ENCODE results near the gene TLX1. TPM values are rescaled to one million over a fixed set of nuclear protein-coding genes. Genes with fewer than 3 reads are reported as not detected.
A peak's percentile ranks its signal among the peaks of the same experiment; 100 is the strongest.

The TLX1 gene
- total RNA-seq, 1 donor from 2014 or later: not detected

GRCh38 chr10:101140084-101140949, 9.2 kb downstream of the TLX1 start:
- no peaks in the 10 kb centered on the region for H3K36me3 ChIP-seq (ENCODE audit: control insufficient read depth in 3 of 3, insufficient read depth in 3 of 3, low read length in 3 of 3)
- H3K9ac ChIP-seq (ENCODE audit: low read depth in 1 of 3, low read length in 3 of 3): no peak overlapping the region
- no peak overlapping the region for H3K4me3 ChIP-seq (ENCODE audit: low read length in 3 of 3)
- no peaks in the 10 kb centered on the region for H3K9me3 ChIP-seq (ENCODE audit: control insufficient read depth in 3 of 3, low read length in 3 of 3)
- H3K4me1 ChIP-seq (ENCODE audit: control insufficient read depth in 3 of 3, insufficient read depth in 3 of 3, low read length in 3 of 3): peaks cover 5 to 8% (median 6%) of the 10 kb centered on the region in 3 donors
- H3K27me3 ChIP-seq (ENCODE audit: control insufficient read depth in 3 of 3, insufficient read depth in 3 of 3, low read length in 3 of 3): peaks cover 86 to 94% (median 91%) of the 10 kb centered on the region in 3 donors
- no peak overlapping the region for H3K27ac ChIP-seq (ENCODE audit: low read depth, low read length)

- Histone ChIP-seq H3K36me3 (ENCODE audit: control insufficient read depth in 3 of 3, insufficient read depth in 3 of 3, low read length in 3 of 3) (no peaks in the 10 kb centered on the region), H3K9me3 (ENCODE audit: control insufficient read depth in 3 of 3, low read length in 3 of 3) (no peaks in the 10 kb centered on the region), H3K27ac (ENCODE audit: low read depth, low read length) (no peak overlapping the region), H3K9ac (ENCODE audit: low read depth in 1 of 3, low read length in 3 of 3) (no peak overlapping the region), H3K4me3 (ENCODE audit: low read length in 3 of 3) (no peak overlapping the region), H3K4me1 (ENCODE audit: control insufficient read depth in 3 of 3, insufficient read depth in 3 of 3, low read length in 3 of 3) (peaks cover 3 to 6% (median 5%) of the 10 kb centered on the region in 3 donors), H3K27me3 (ENCODE audit: control insufficient read depth in 3 of 3, insufficient read depth in 3 of 3, low read length in 3 of 3) (peaks cover 86 to 94% (median 91%) of the 10 kb centered on the region in 3 donors)
Observed at GRCh38 chr10:101140950-101141615, 10.0 kb downstream of the TLX1 start.

- peaks cover 3 to 14% (median 10%) of the 10 kb centered on the region in 3 donors for H3K4me1 ChIP-seq (ENCODE audit: control insufficient read depth in 3 of 3, insufficient read depth in 3 of 3, low read length in 3 of 3)
- H3K9ac ChIP-seq (ENCODE audit: low read depth in 1 of 3, low read length in 3 of 3): peak overlapping the region in 1 of 3 donors; percentile 45
- peak overlapping the region in 1 of 3 donors; percentile 54 for H3K4me3 ChIP-seq (ENCODE audit: low read length in 3 of 3)
- peaks cover 86 to 94% (median 91%) of the 10 kb centered on the region in 3 donors for H3K27me3 ChIP-seq (ENCODE audit: control insufficient read depth in 3 of 3, insufficient read depth in 3 of 3, low read length in 3 of 3)
- no peaks in the 10 kb centered on the region for H3K36me3 ChIP-seq (ENCODE audit: control insufficient read depth in 3 of 3, insufficient read depth in 3 of 3, low read length in 3 of 3)
- H3K27ac ChIP-seq (ENCODE audit: low read depth, low read length): no peak overlapping the region
- H3K9me3 ChIP-seq (ENCODE audit: control insufficient read depth in 3 of 3, low read length in 3 of 3): no peaks in the 10 kb centered on the region
Observed at GRCh38 chr10:101141616-101142532, 10.8 kb downstream of the TLX1 start.

GRCh38 chr10:101142533-101143344, 11.6 kb downstream of the TLX1 start:
- H3K4me1 ChIP-seq (ENCODE audit: control insufficient read depth in 3 of 3, insufficient read depth in 3 of 3, low read length in 3 of 3): peaks cover 3 to 16% (median 10%) of the 10 kb centered on the region in 3 donors
- peak overlapping the region in 1 of 3 donors; percentile 54 for H3K4me3 ChIP-seq (ENCODE audit: low read length in 3 of 3)
- no peaks in the 10 kb centered on the region for H3K36me3 ChIP-seq (ENCODE audit: control insufficient read depth in 3 of 3, insufficient read depth in 3 of 3, low read length in 3 of 3)
- H3K9me3 ChIP-seq (ENCODE audit: control insufficient read depth in 3 of 3, low read length in 3 of 3): no peaks in the 10 kb centered on the region
- no peak overlapping the region for H3K27ac ChIP-seq (ENCODE audit: low read depth, low read length)
- peak overlapping the region in 1 of 3 donors; percentile 45 for H3K9ac ChIP-seq (ENCODE audit: low read depth in 1 of 3, low read length in 3 of 3)
- H3K27me3 ChIP-seq (ENCODE audit: control insufficient read depth in 3 of 3, insufficient read depth in 3 of 3, low read length in 3 of 3): peaks cover 87 to 94% (median 91%) of the 10 kb centered on the region in 3 donors

- no peaks in the 10 kb centered on the region for H3K36me3 ChIP-seq (ENCODE audit: control insufficient read depth in 3 of 3, insufficient read depth in 3 of 3, low read length in 3 of 3)
- H3K27ac ChIP-seq (ENCODE audit: low read depth, low read length): no peak overlapping the region
- no peak overlapping the region for H3K9ac ChIP-seq (ENCODE audit: low read depth in 1 of 3, low read length in 3 of 3)
- no peaks in the 10 kb centered on the region for H3K9me3 ChIP-seq (ENCODE audit: control insufficient read depth in 3 of 3, low read length in 3 of 3)
- H3K4me3 ChIP-seq (ENCODE audit: low read length in 3 of 3): no peak overlapping the region
- peaks cover 3 to 16% (median 10%) of the 10 kb centered on the region in 3 donors for H3K4me1 ChIP-seq (ENCODE audit: control insufficient read depth in 3 of 3, insufficient read depth in 3 of 3, low read length in 3 of 3)
- H3K27me3 ChIP-seq (ENCODE audit: control insufficient read depth in 3 of 3, insufficient read depth in 3 of 3, low read length in 3 of 3): peaks cover 85 to 95% (median 89%) of the 10 kb centered on the region in 3 donors
Observed at GRCh38 chr10:101143345-101143630, 12.2 kb downstream of the TLX1 start.

GRCh38 chr10:101144053-101144452, 13.0 kb downstream of the TLX1 start:
- Histone ChIP-seq H3K27ac (ENCODE audit: low read depth, low read length) (no peak overlapping the region), H3K4me3 (ENCODE audit: low read length in 3 of 3) (no peak overlapping the region), H3K9ac (ENCODE audit: low read depth in 1 of 3, low read length in 3 of 3) (no peak overlapping the region), H3K27me3 (ENCODE audit: control insufficient read depth in 3 of 3, insufficient read depth in 3 of 3, low read length in 3 of 3) (peaks cover 83 to 93% (median 87%) of the 10 kb centered on the region in 3 donors), H3K9me3 (ENCODE audit: control insufficient read depth in 3 of 3, low read length in 3 of 3) (peaks cover 0 to 4% (median 0%) of the 10 kb centered on the region in 3 donors), H3K36me3 (ENCODE audit: control insufficient read depth in 3 of 3, insufficient read depth in 3 of 3, low read length in 3 of 3) (no peaks in the 10 kb centered on the region), H3K4me1 (ENCODE audit: control insufficient read depth in 3 of 3, insufficient read depth in 3 of 3, low read length in 3 of 3) (peaks cover 3 to 16% (median 10%) of the 10 kb centered on the region in 3 donors)

GRCh38 chr10:101145145-101145544, 14.0 kb downstream of the TLX1 start:
- H3K4me3 ChIP-seq (ENCODE audit: low read length in 3 of 3): no peak overlapping the region
- H3K9me3 ChIP-seq (ENCODE audit: control insufficient read depth in 3 of 3, low read length in 3 of 3): peaks cover 0 to 9% (median 0%) of the 10 kb centered on the region in 3 donors
- H3K27me3 ChIP-seq (ENCODE audit: control insufficient read depth in 3 of 3, insufficient read depth in 3 of 3, low read length in 3 of 3): peaks cover 83 to 91% (median 86%) of the 10 kb centered on the region in 3 donors
- no peaks in the 10 kb centered on the region for H3K36me3 ChIP-seq (ENCODE audit: control insufficient read depth in 3 of 3, insufficient read depth in 3 of 3, low read length in 3 of 3)
- H3K4me1 ChIP-seq (ENCODE audit: control insufficient read depth in 3 of 3, insufficient read depth in 3 of 3, low read length in 3 of 3): peaks cover 3 to 16% (median 10%) of the 10 kb centered on the region in 3 donors
- H3K9ac ChIP-seq (ENCODE audit: low read depth in 1 of 3, low read length in 3 of 3): no peak overlapping the region
- H3K27ac ChIP-seq (ENCODE audit: low read depth, low read length): no peak overlapping the region

- Histone ChIP-seq H3K4me3 (ENCODE audit: low read length in 3 of 3) (peak overlapping the region in 1 of 3 donors; percentile 22), H3K4me1 (ENCODE audit: control insufficient read depth in 3 of 3, insufficient read depth in 3 of 3, low read length in 3 of 3) (peaks cover 3 to 16% (median 8%) of the 10 kb centered on the region in 3 donors), H3K27ac (ENCODE audit: low read depth, low read length) (no peak overlapping the region), H3K9me3 (ENCODE audit: control insufficient read depth in 3 of 3, low read length in 3 of 3) (peaks cover 0 to 9% (median 0%) of the 10 kb centered on the region in 3 donors), H3K9ac (ENCODE audit: low read depth in 1 of 3, low read length in 3 of 3) (peak overlapping the region in 1 of 3 donors; percentile 16), H3K27me3 (ENCODE audit: control insufficient read depth in 3 of 3, insufficient read depth in 3 of 3, low read length in 3 of 3) (peaks cover 78 to 87% (median 79%) of the 10 kb centered on the region in 3 donors), H3K36me3 (ENCODE audit: control insufficient read depth in 3 of 3, insufficient read depth in 3 of 3, low read length in 3 of 3) (no peaks in the 10 kb centered on the region)
Observed at GRCh38 chr10:101145750-101146391, 14.8 kb downstream of the TLX1 start.

Measured in skeletal muscle tissue (tissue), 4 donors.